Mesendoderm (in vitro differentiated cells): Measurements from ENCODE around the gene RALGAPA2.
A peak's percentile ranks its signal among the peaks of the same experiment; 100 is the strongest.

Experiments
- DNase-seq: peaks from one replicate; pipeline ENCODE4 v3.0.0; 2013
- H2AK5ac ChIP-seq: 2 replicates; pipeline ENCODE4 v1.6.1; 2013; ENCODE audit warnings: low read length, inconsistent platforms
- H2BK120ac ChIP-seq: 2 replicates; pipeline ENCODE4 v1.6.1; 2013; ENCODE audit warnings: low read depth, mild to moderate bottlenecking, low read length, moderate library complexity, mixed read lengths
- H2BK15ac ChIP-seq: replicated peaks from 2 replicates; pipeline ENCODE4 v1.6.1; 2013; ENCODE audit warnings: low read depth, mild to moderate bottlenecking, moderate library complexity
- H2BK5ac ChIP-seq: 2 replicates; pipeline ENCODE4 v1.6.1; 2013; ENCODE audit warnings: low read length, inconsistent platforms
- H3K18ac ChIP-seq: 2 replicates; pipeline ENCODE4 v1.6.1; 2013; ENCODE audit warnings: mild to moderate bottlenecking, low read length, mixed read lengths
- H3K23ac ChIP-seq: one replicate; pipeline ENCODE4 v1.6.1; 2013; ENCODE audit warnings: low read length
- H3K27ac ChIP-seq: 2 replicates; pipeline ENCODE4 v1.5.1; 2013; ENCODE audit warnings: low read depth, mild to moderate bottlenecking, inconsistent platforms, low read length, moderate library complexity
- H3K27me3 ChIP-seq: 2 replicates; pipeline ENCODE4 v1.6.1; 2013; ENCODE audit warnings: low read length, control low read depth, mild to moderate bottlenecking, inconsistent platforms; ENCODE audit not compliant: insufficient read depth, poor library complexity
- H3K36me3 ChIP-seq: 2 replicates; pipeline ENCODE4 v1.6.1; 2013; ENCODE audit warnings: low read length, inconsistent platforms; ENCODE audit not compliant: control insufficient read depth, insufficient read depth
- H3K4ac ChIP-seq: one replicate; pipeline ENCODE4 v1.6.1; 2013; ENCODE audit warnings: low read depth, mild to moderate bottlenecking, low read length, moderate library complexity
- H3K4me1 ChIP-seq: 2 replicates; pipeline ENCODE4 v1.6.1; 2013; ENCODE audit warnings: low read depth, low read length, inconsistent platforms; ENCODE audit not compliant: control insufficient read depth
- H3K4me2 ChIP-seq: 2 replicates; pipeline ENCODE4 v1.6.1; 2013; ENCODE audit warnings: low read length
- H3K4me3 ChIP-seq: 2 replicates; pipeline ENCODE4 v1.5.1; 2013; ENCODE audit warnings: mild to moderate bottlenecking, low read length
- H3K56ac ChIP-seq: one replicate; pipeline ENCODE4 v1.6.1; 2013; ENCODE audit warnings: low read length
- H3K79me1 ChIP-seq: 2 replicates; pipeline ENCODE4 v1.6.1; 2013; ENCODE audit warnings: low read length, inconsistent platforms
- H3K79me2 ChIP-seq: 2 replicates; pipeline ENCODE4 v1.6.1; 2013; ENCODE audit warnings: mild to moderate bottlenecking, low read length; ENCODE audit not compliant: control insufficient read depth, insufficient read depth
- H3K9ac ChIP-seq: 2 replicates; pipeline ENCODE4 v1.6.1; 2013; ENCODE audit warnings: low read length, inconsistent platforms
- H4K5ac ChIP-seq: one replicate; pipeline ENCODE4 v1.6.1; 2013; ENCODE audit warnings: low read length
- H4K8ac ChIP-seq: one replicate; pipeline ENCODE4 v1.6.1; 2013; ENCODE audit warnings: low read depth, mild to moderate bottlenecking, control low read depth, low read length, moderate library complexity
- WGBS: extraction: QIAGEN DNeasy Blood & Tissue Kit; methylation state at CpG from one replicate; pipeline ENCODE4 v1.1.7; 2013; ENCODE audit warnings: low lambda C conversion rate, missing lambda C conversion rate; ENCODE audit not compliant: insufficient coverage; ENCODE audit errors: extremely low coverage; 5-methylcytosine and 5-hydroxymethylcytosine counted together

RALGAPA2 gene

GRCh38 chr20:20463933-20464374 lies 248.5 kb downstream of the RALGAPA2 start:
- peak; percentile 92 for DNase-seq
- H3K4me1 ChIP-seq, result peaks cover 2% of the 10 kb centered on the region
- no peak overlapping the region for H3K9ac ChIP-seq
- H4K8ac ChIP-seq, result no peak overlapping the region
- peak overlapping the region; percentile 5 for H3K27ac ChIP-seq
- no CpG with 5 or more reads among the region's 9 CpGs for WGBS
- H3K36me3 ChIP-seq, result no peaks in the 10 kb centered on the region
- no peaks in the 10 kb centered on the region for H3K79me2 ChIP-seq
- H2BK15ac ChIP-seq, result no peak overlapping the region
- no peaks in the 10 kb centered on the region for H3K79me1 ChIP-seq
- H2BK120ac ChIP-seq, result no peak overlapping the region
- H3K56ac ChIP-seq, result no peak overlapping the region
- no peak overlapping the region for H3K23ac ChIP-seq
- H3K18ac ChIP-seq, result no peak overlapping the region
- no peak overlapping the region for H4K5ac ChIP-seq
- no peaks in the 10 kb centered on the region for H3K27me3 ChIP-seq
- no peak overlapping the region for H3K4me2 ChIP-seq
- H2AK5ac ChIP-seq, result no peak overlapping the region
- no peak overlapping the region for H2BK5ac ChIP-seq
- no peak overlapping the region for H3K4ac ChIP-seq
- H3K4me3 ChIP-seq, result no peak overlapping the region

GRCh38 chr20:20462185-20462584 lies 250.3 kb downstream of the RALGAPA2 start:
- H4K5ac ChIP-seq, result no peak overlapping the region
- H4K8ac ChIP-seq, result no peak overlapping the region
- H3K79me1 ChIP-seq, result no peaks in the 10 kb centered on the region
- H3K56ac ChIP-seq, result no peak overlapping the region
- H3K23ac ChIP-seq, result no peak overlapping the region
- H3K4ac ChIP-seq, result no peak overlapping the region
- no peak for DNase-seq
- H3K4me1 ChIP-seq, result peaks cover 2% of the 10 kb centered on the region
- no peak overlapping the region for H2AK5ac ChIP-seq
- H2BK120ac ChIP-seq, result no peak overlapping the region
- no peaks in the 10 kb centered on the region for H3K79me2 ChIP-seq
- H3K9ac ChIP-seq, result no peak overlapping the region
- H3K27me3 ChIP-seq, result no peaks in the 10 kb centered on the region
- no peak overlapping the region for H3K4me2 ChIP-seq
- WGBS, result no CpG with 5 or more reads among the region's 3 CpGs
- no peaks in the 10 kb centered on the region for H3K36me3 ChIP-seq
- H3K27ac ChIP-seq, result no peak overlapping the region
- no peak overlapping the region for H3K18ac ChIP-seq
- no peak overlapping the region for H2BK5ac ChIP-seq
- no peak overlapping the region for H3K4me3 ChIP-seq
- no peak overlapping the region for H2BK15ac ChIP-seq

GRCh38 chr20:20461551-20461950 lies 250.9 kb downstream of the RALGAPA2 start:
- Histone ChIP-seq H3K56ac (no peak overlapping the region), H2BK120ac (no peak overlapping the region), H3K4ac (no peak overlapping the region), H3K36me3 (no peaks in the 10 kb centered on the region), H3K79me1 (no peaks in the 10 kb centered on the region), H3K79me2 (no peaks in the 10 kb centered on the region), H3K9ac (no peak overlapping the region), H4K5ac (no peak overlapping the region), H2AK5ac (no peak overlapping the region), H3K23ac (no peak overlapping the region), H3K4me1 (peaks cover 2% of the 10 kb centered on the region), H3K27ac (no peak overlapping the region), H3K4me2 (no peak overlapping the region), H3K4me3 (no peak overlapping the region), H3K27me3 (no peaks in the 10 kb centered on the region), H4K8ac (no peak overlapping the region), H3K18ac (no peak overlapping the region), H2BK15ac (no peak overlapping the region), H2BK5ac (no peak overlapping the region)
- WGBS, result no CpG with 5 or more reads among the region's 2 CpGs
- no peak for DNase-seq

GRCh38 chr20:20459726-20460125 lies 252.7 kb downstream of the RALGAPA2 start:
- no peak overlapping the region for H3K18ac ChIP-seq
- no peak overlapping the region for H2BK5ac ChIP-seq
- H3K56ac ChIP-seq, result no peak overlapping the region
- H2BK15ac ChIP-seq, result no peak overlapping the region
- H3K23ac ChIP-seq, result no peak overlapping the region
- no peaks in the 10 kb centered on the region for H3K79me2 ChIP-seq
- DNase-seq, result no peak
- no peaks in the 10 kb centered on the region for H3K27me3 ChIP-seq
- H3K79me1 ChIP-seq, result no peaks in the 10 kb centered on the region
- H3K36me3 ChIP-seq, result no peaks in the 10 kb centered on the region
- H4K5ac ChIP-seq, result no peak overlapping the region
- H3K4ac ChIP-seq, result no peak overlapping the region
- no peak overlapping the region for H3K4me3 ChIP-seq
- WGBS, result no CpG with 5 or more reads among the region's 5 CpGs
- H2AK5ac ChIP-seq, result no peak overlapping the region
- no peak overlapping the region for H2BK120ac ChIP-seq
- H3K27ac ChIP-seq, result no peak overlapping the region
- H3K4me2 ChIP-seq, result no peak overlapping the region
- H3K9ac ChIP-seq, result no peak overlapping the region
- H3K4me1 ChIP-seq, result peaks cover 2% of the 10 kb centered on the region
- no peak overlapping the region for H4K8ac ChIP-seq

- Histone ChIP-seq H2BK5ac (no peak overlapping the region), H3K79me2 (no peaks in the 10 kb centered on the region), H3K79me1 (no peaks in the 10 kb centered on the region), H3K23ac (no peak overlapping the region), H3K4me3 (no peak overlapping the region), H3K36me3 (no peaks in the 10 kb centered on the region), H3K56ac (no peak overlapping the region), H4K8ac (no peak overlapping the region), H3K18ac (no peak overlapping the region), H3K27ac (no peak overlapping the region), H3K27me3 (no peaks in the 10 kb centered on the region), H4K5ac (no peak overlapping the region), H2BK120ac (no peak overlapping the region), H2BK15ac (no peak overlapping the region), H3K4me2 (no peak overlapping the region), H3K4me1 (peaks cover 2% of the 10 kb centered on the region), H3K4ac (no peak overlapping the region), H3K9ac (no peak overlapping the region), H2AK5ac (no peak overlapping the region)
- no CpG with 5 or more reads among the region's 15 CpGs for WGBS
- DNase-seq, result no peak
Measured at GRCh38 chr20:20457392-20458126, 254.9 kb downstream of the RALGAPA2 start.

- Histone ChIP-seq H4K5ac (no peak overlapping the region), H2BK5ac (no peak overlapping the region), H2AK5ac (no peak overlapping the region), H2BK120ac (no peak overlapping the region), H3K4ac (no peak overlapping the region), H3K27ac (no peak overlapping the region), H3K4me1 (peaks cover 2% of the 10 kb centered on the region), H4K8ac (no peak overlapping the region), H2BK15ac (no peak overlapping the region), H3K27me3 (no peaks in the 10 kb centered on the region), H3K79me1 (no peaks in the 10 kb centered on the region), H3K56ac (no peak overlapping the region), H3K79me2 (no peaks in the 10 kb centered on the region), H3K36me3 (no peaks in the 10 kb centered on the region), H3K9ac (no peak overlapping the region), H3K4me2 (no peak overlapping the region), H3K4me3 (no peak overlapping the region), H3K18ac (no peak overlapping the region), H3K23ac (no peak overlapping the region)
- WGBS, result no CpG with 5 or more reads among the region's 2 CpGs
- no peak for DNase-seq
Measured at GRCh38 chr20:20456741-20457140, 255.7 kb downstream of the RALGAPA2 start.
